Testis (tissue), 2 donors: ENCODE data around the gene FBXL20.

Source experiments
- POLR2A ChIP-seq: fragments of 450-650 bp; IDR thresholded peaks from one replicate; pipeline ENCODE4 v1.6.1; 2017; ENCODE audit warnings: antibody characterized with exemption, mild to moderate bottlenecking, moderate library complexity
- TF ChIP-seq, protein P1 (sequence below), 3 experiments: fragments of 450-650 bp in 2 of 3; fragments of 200-600 bp in 1 of 3; sonication (generic) in 1 of 3; IDR thresholded peaks; one replicate each; pipeline ENCODE4 v1.5.1; 2016 to 2019; ENCODE audit warnings: antibody characterized with exemption in 3 of 3, mild to moderate bottlenecking in 2 of 3, moderate library complexity in 1 of 3

DNA sequence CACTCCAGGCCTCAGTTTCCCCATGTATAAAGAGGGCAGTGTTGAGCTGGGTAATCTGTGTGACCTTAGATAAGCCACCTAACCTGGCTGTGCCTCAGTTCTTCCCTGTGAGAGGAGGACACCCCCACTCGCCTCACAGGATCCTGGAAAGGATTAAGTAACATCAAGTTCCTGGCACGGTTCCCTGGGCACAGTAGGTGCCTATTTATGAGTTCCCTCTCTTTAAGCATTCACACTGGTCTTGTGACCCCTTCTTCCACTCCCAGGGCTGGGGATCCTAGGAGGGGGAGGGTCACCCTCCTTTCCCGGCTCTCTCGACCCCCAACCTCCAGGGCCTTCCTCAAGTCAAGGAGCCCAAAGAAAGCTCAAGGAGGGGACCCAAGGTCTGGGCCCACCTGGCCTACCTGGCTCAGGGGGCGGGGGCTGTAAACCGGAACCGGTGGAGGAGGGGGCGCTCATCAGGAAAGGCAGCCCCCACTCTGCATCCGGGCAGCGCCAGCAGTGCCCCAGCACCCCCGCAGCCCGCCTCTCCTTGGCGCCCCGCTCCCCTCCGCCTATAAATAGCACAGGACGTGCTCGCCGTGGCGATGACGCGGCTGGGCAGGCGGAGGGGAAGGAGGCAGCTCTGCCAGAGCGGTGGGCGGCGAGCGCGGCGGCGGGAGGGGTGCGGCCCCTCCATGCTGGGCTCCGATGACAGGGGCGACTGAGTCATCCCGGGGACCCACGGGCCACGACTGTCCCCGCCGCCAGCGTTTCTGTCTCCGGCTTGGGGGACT is 191.9 kb downstream of the FBXL20 start:
- TF ChIP-seq POLR2A = no peak
- TF ChIP-seq, protein P1, sequence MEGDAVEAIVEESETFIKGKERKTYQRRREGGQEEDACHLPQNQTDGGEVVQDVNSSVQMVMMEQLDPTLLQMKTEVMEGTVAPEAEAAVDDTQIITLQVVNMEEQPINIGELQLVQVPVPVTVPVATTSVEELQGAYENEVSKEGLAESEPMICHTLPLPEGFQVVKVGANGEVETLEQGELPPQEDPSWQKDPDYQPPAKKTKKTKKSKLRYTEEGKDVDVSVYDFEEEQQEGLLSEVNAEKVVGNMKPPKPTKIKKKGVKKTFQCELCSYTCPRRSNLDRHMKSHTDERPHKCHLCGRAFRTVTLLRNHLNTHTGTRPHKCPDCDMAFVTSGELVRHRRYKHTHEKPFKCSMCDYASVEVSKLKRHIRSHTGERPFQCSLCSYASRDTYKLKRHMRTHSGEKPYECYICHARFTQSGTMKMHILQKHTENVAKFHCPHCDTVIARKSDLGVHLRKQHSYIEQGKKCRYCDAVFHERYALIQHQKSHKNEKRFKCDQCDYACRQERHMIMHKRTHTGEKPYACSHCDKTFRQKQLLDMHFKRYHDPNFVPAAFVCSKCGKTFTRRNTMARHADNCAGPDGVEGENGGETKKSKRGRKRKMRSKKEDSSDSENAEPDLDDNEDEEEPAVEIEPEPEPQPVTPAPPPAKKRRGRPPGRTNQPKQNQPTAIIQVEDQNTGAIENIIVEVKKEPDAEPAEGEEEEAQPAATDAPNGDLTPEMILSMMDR (IDR thresholded peaks at IDR 0.05) = no peak
